Astrocyte (in vitro differentiated cells and primary cell): ENCODE results near the gene RBM14.

Experiments used
- EZH2 ChIP-seq: IDR thresholded peaks from 2 replicates; pipeline ENCODE4 v1.6.1; 2012; ENCODE audit warnings: mild to moderate bottlenecking, low read length, inconsistent platforms; ENCODE audit not compliant: insufficient read depth
- TF ChIP-seq, protein P1 (sequence below): IDR thresholded peaks from 2 replicates; pipeline ENCODE4 v1.5.1; 2011; ENCODE audit warnings: low read depth, mild to moderate bottlenecking, inconsistent platforms, low read length, moderate library complexity; ENCODE audit not compliant: insufficient read depth

DNA sequence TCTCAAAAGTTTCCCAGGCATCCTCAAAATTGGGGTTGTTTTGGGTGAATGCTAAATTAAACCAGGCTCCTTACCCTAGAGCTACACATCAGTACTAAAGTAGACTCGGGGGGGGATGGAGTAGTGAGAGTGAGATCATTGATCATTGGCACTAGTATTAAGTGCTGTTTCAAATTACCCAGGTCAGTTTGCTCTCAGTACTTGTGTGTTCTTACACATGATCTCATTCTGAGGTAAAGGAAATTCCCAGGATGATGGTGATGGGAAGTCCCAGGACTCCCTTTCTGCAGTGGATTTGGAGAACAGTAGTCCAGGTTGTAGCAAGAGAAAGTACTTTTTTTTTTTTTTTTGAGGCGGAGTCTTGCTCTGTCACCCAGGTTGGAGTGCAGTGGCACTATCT, 34.6 kb downstream of the RBM14 start:
- TF ChIP-seq, protein P1, sequence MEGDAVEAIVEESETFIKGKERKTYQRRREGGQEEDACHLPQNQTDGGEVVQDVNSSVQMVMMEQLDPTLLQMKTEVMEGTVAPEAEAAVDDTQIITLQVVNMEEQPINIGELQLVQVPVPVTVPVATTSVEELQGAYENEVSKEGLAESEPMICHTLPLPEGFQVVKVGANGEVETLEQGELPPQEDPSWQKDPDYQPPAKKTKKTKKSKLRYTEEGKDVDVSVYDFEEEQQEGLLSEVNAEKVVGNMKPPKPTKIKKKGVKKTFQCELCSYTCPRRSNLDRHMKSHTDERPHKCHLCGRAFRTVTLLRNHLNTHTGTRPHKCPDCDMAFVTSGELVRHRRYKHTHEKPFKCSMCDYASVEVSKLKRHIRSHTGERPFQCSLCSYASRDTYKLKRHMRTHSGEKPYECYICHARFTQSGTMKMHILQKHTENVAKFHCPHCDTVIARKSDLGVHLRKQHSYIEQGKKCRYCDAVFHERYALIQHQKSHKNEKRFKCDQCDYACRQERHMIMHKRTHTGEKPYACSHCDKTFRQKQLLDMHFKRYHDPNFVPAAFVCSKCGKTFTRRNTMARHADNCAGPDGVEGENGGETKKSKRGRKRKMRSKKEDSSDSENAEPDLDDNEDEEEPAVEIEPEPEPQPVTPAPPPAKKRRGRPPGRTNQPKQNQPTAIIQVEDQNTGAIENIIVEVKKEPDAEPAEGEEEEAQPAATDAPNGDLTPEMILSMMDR = no peak
- TF ChIP-seq EZH2 = no peak
